ENCODE measurements around the gene HGF. TPM values are rescaled to one million over a fixed set of nuclear protein-coding genes. Genes with fewer than 3 reads are reported as not detected.

Gene HGF
- polyA plus RNA-seq, 1 of the 3 experiments (the other 2 are of a cell fraction), result 1.5 TPM

GRCh38 chr7:81655271-81655670, 114.6 kb downstream of the HGF start:
- H3K79me2 ChIP-seq (ENCODE audit: insufficient read depth), result no peaks in the 10 kb centered on the region
- TF ChIP-seq CTCF (IDR thresholded peaks at IDR 0.05) (no peak), EZH2phosphoT487 (IDR thresholded peaks at IDR 0.05; ENCODE audit: borderline replicate concordance, low read depth) (no peak), FOXM1 (IDR thresholded peaks at IDR 0.05; ENCODE audit: low read depth) (no peak), NFIC (IDR thresholded peaks at IDR 0.05; ENCODE audit: borderline replicate concordance) (no peak), RAD21 (IDR thresholded peaks at IDR 0.05; ENCODE audit: low read length) (no peak), EP300 (IDR thresholded peaks at IDR 0.05; ENCODE audit: borderline replicate concordance in 1 of 2, low read depth in 1 of 2, low read length in 1 of 2) (no peak), NRF1 (IDR thresholded peaks at IDR 0.05; ENCODE audit: low read depth, low read length) (no peak), SMC3 (IDR thresholded peaks at IDR 0.05; ENCODE audit: low read depth, low read length) (no peak), PBX3 (IDR thresholded peaks at IDR 0.05) (no peak), FOSL2 (IDR thresholded peaks at IDR 0.05; ENCODE audit: borderline replicate concordance, low read depth) (no peak), MAX (IDR thresholded peaks at IDR 0.05; ENCODE audit: low read depth) (no peak), USF1 (IDR thresholded peaks at IDR 0.05; ENCODE audit: borderline replicate concordance, low read depth) (no peak), CHD2 (IDR thresholded peaks at IDR 0.05; ENCODE audit: low read length, partially characterized antibody) (no peak)
- ChIA-PET POLR2A (no interaction called here), CTCF (interaction anchor here (0.7 kb wide), 1 partner anchor 129 kb away, joined by 3 read pairs; no protein-coding TSS in a partner anchor)
- H3F3A ChIP-seq (replicated peaks; ENCODE audit: insufficient read depth), result no peaks in the 10 kb centered on the region
- no peak overlapping the region for H3K4me3 ChIP-seq (ENCODE audit: low read depth in 2 of 2, low read length in 1 of 2)
- H3K36me3 ChIP-seq (replicated peaks in 1 of 2; ENCODE audit: control insufficient read depth in 1 of 2, insufficient read depth in 2 of 2, low read length in 1 of 2), result peaks cover 0 to 5% of the 10 kb centered on the region in 2 experiments
- H3K9me2 ChIP-seq, result no peaks in the 10 kb centered on the region; the same call in 1 of the 2 replicates
- no peak overlapping the region for H2AFZ ChIP-seq (ENCODE audit: low read depth)
- no peak for DNase-seq
- no peaks in the 10 kb centered on the region for H4K20me1 ChIP-seq (ENCODE audit: insufficient read depth)
- 84% methylated on average over 1 of the region's 1 CpG for WGBS (ENCODE audit: low lambda C conversion rate)
- H3K27ac ChIP-seq (ENCODE audit: low read depth in 2 of 2, low read length in 1 of 2), result no peak overlapping the region
- peaks cover 25% of the 10 kb centered on the region for H3K9me3 ChIP-seq
- no peaks in the 10 kb centered on the region for H3K4me1 ChIP-seq (ENCODE audit: control insufficient read depth in 1 of 2, insufficient read depth in 2 of 2, low read depth in 1 of 2, low read length in 1 of 2)
- no peaks in the 10 kb centered on the region for H3K27me3 ChIP-seq (ENCODE audit: insufficient read depth)
- H3K4me2 ChIP-seq, result no peak overlapping the region
- no peak overlapping the region for H3K9ac ChIP-seq

- Histone ChIP-seq H2AFZ (ENCODE audit: low read depth) (no peak overlapping the region), H3K79me2 (ENCODE audit: insufficient read depth) (no peaks in the 10 kb centered on the region), H3K4me3 (ENCODE audit: low read depth in 2 of 2, low read length in 1 of 2) (no peak overlapping the region), H3K27ac (ENCODE audit: low read depth in 2 of 2, low read length in 1 of 2) (no peak overlapping the region), H3K4me2 (no peak overlapping the region), H3F3A (replicated peaks; ENCODE audit: insufficient read depth) (no peaks in the 10 kb centered on the region), H3K27me3 (ENCODE audit: insufficient read depth) (no peaks in the 10 kb centered on the region), H3K36me3 (replicated peaks in 1 of 2; ENCODE audit: control insufficient read depth in 1 of 2, insufficient read depth in 2 of 2, low read length in 1 of 2) (peaks cover 0 to 5% of the 10 kb centered on the region in 2 experiments), H4K20me1 (ENCODE audit: insufficient read depth) (no peaks in the 10 kb centered on the region), H3K9ac (no peak overlapping the region), H3K9me3 (peaks cover 25% of the 10 kb centered on the region), H3K9me2 (no peaks in the 10 kb centered on the region; the same call in 1 of the 2 replicates), H3K4me1 (ENCODE audit: control insufficient read depth in 1 of 2, insufficient read depth in 2 of 2, low read depth in 1 of 2, low read length in 1 of 2) (no peaks in the 10 kb centered on the region)
- ChIA-PET CTCF (no interaction called here), POLR2A (no interaction called here)
- no peak for DNase-seq
- WGBS (ENCODE audit: low lambda C conversion rate), result 96% methylated on average over 1 of the region's 1 CpG
- TF ChIP-seq FOXJ3 (CRISPR knock-in tag; IDR thresholded peaks at IDR 0.05), result no peak
- TF ChIP-seq USF1 (IDR thresholded peaks at IDR 0.05; ENCODE audit: borderline replicate concordance, low read depth), result no peak
- TF ChIP-seq RAD21 (IDR thresholded peaks at IDR 0.05; ENCODE audit: low read length), result no peak
- no peak for TF ChIP-seq EZH2phosphoT487 (IDR thresholded peaks at IDR 0.05; ENCODE audit: borderline replicate concordance, low read depth)
- no peak for TF ChIP-seq YY1 (IDR thresholded peaks at IDR 0.05; ENCODE audit: low read depth)
- no peak for TF ChIP-seq JUND (IDR thresholded peaks at IDR 0.05)
- no peak for TF ChIP-seq EP300 (IDR thresholded peaks at IDR 0.05; ENCODE audit: borderline replicate concordance in 1 of 2, low read depth in 1 of 2, low read length in 1 of 2)
- no peak for TF ChIP-seq NRF1 (IDR thresholded peaks at IDR 0.05; ENCODE audit: low read depth, low read length)
- TF ChIP-seq TAF1 (IDR thresholded peaks at IDR 0.05; ENCODE audit: borderline replicate concordance, low read depth, low read length), result no peak
- no peak for TF ChIP-seq REST (IDR thresholded peaks at IDR 0.05; ENCODE audit: low read depth, low read length)
- TF ChIP-seq FOSL2 (IDR thresholded peaks at IDR 0.05; ENCODE audit: borderline replicate concordance, low read depth), result no peak
- no peak for TF ChIP-seq RCOR1 (IDR thresholded peaks at IDR 0.05; ENCODE audit: low read length)
Measured at GRCh38 chr7:81652225-81652624, 117.6 kb downstream of the HGF start.

All from SK-N-SH (cell line).